Progenitor cell of endocrine pancreas (in vitro differentiated cells): ENCODE data around the gene FUT8. TPM values are rescaled to one million over a fixed set of nuclear protein-coding genes. Genes with fewer than 3 reads are reported as not detected.

Experiments used
- DNase-seq: peaks from one replicate; pipeline ENCODE4 v3.0.0; 2021; ENCODE audit warnings: low spot score; ENCODE audit not compliant: unreplicated experiment
- H3K27ac Mint-ChIP-seq: 2 replicates; pipeline ENCODE4 v1.8.0; 2021; ENCODE audit warnings: mild to moderate bottlenecking, moderate library complexity, mixed read lengths
- H3K27me3 Mint-ChIP-seq: 2 replicates; pipeline ENCODE4 v1.8.0; 2021; ENCODE audit warnings: mixed read lengths
- H3K36me3 Mint-ChIP-seq: 2 replicates; pipeline ENCODE4 v1.8.0; 2022; ENCODE audit warnings: mixed read lengths; ENCODE audit not compliant: insufficient read depth
- H3K4me1 Mint-ChIP-seq: 2 replicates; pipeline ENCODE4 v1.8.0; 2021; ENCODE audit warnings: low read depth, mixed read lengths
- H3K4me3 Mint-ChIP-seq: 2 replicates; pipeline ENCODE4 v1.8.0; 2021; ENCODE audit warnings: low read depth, mild to moderate bottlenecking, moderate library complexity, mixed read lengths
- H3K9me3 Mint-ChIP-seq: 2 replicates; pipeline ENCODE4 v1.8.0; 2021; ENCODE audit warnings: low read depth, mixed read lengths
- total RNA-seq: library from RNA; stranded (reverse); gene quantifications from 2 replicates; pipeline ENCODE4 v1.2.1, GENCODE V29; 2021
- TF ChIP-seq, protein P1 (sequence below): fragments of 200-600 bp; sonication (generic); IDR thresholded peaks from one replicate; pipeline ENCODE4 v1.5.0; 2021; ENCODE audit warnings: antibody characterized with exemption, mild to moderate bottlenecking; ENCODE audit not compliant: unreplicated experiment

FUT8 gene
- total RNA-seq, 1 donor from 2014 or later = 38.8 TPM

DNA sequence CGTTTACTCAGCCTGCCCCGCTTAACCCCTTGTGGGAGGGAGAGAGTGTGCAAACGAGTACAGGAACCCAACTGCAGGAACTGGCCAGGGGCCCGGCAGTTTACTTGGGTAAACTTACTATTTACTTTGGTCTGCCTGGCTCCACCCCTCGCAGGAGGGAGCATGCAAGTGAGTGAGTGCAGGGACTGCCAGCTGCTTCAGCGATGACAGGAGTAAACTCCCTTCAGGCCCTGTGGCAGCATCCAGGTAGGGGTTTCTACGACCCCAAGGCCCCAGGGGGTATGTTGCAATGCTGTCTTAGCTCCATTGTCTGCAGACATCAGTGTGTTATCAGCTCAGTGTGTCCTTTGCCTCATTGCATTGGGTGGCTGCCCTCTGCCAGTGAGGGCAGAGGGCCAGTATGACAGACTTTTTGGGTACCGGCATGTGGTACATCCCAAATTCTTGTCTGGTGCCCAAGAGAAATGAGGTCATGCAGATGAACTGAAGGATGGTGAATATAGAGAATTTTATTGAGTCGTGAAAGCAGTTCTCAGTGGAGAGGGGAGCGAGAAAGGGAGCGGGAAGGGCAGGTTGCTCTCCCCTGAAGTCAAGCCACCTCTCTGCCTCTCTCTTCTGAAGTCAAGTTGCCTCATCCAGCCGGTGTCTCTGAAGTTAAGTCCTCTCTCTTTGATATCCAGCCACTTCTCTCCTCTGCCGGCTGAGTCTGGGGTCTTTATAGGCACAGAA, 181.8 kb downstream of the FUT8 start:
- H3K4me1 Mint-ChIP-seq = peaks cover 8% of the 10 kb centered on the region
- no peaks in the 10 kb centered on the region for H3K9me3 Mint-ChIP-seq
- H3K27ac Mint-ChIP-seq = no peak overlapping the region
- H3K36me3 Mint-ChIP-seq = no peaks in the 10 kb centered on the region
- TF ChIP-seq, protein P1, sequence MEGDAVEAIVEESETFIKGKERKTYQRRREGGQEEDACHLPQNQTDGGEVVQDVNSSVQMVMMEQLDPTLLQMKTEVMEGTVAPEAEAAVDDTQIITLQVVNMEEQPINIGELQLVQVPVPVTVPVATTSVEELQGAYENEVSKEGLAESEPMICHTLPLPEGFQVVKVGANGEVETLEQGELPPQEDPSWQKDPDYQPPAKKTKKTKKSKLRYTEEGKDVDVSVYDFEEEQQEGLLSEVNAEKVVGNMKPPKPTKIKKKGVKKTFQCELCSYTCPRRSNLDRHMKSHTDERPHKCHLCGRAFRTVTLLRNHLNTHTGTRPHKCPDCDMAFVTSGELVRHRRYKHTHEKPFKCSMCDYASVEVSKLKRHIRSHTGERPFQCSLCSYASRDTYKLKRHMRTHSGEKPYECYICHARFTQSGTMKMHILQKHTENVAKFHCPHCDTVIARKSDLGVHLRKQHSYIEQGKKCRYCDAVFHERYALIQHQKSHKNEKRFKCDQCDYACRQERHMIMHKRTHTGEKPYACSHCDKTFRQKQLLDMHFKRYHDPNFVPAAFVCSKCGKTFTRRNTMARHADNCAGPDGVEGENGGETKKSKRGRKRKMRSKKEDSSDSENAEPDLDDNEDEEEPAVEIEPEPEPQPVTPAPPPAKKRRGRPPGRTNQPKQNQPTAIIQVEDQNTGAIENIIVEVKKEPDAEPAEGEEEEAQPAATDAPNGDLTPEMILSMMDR = no peak
- no peak overlapping the region for H3K4me3 Mint-ChIP-seq
- DNase-seq = peak; percentile 29
- no peaks in the 10 kb centered on the region for H3K27me3 Mint-ChIP-seq

DNA sequence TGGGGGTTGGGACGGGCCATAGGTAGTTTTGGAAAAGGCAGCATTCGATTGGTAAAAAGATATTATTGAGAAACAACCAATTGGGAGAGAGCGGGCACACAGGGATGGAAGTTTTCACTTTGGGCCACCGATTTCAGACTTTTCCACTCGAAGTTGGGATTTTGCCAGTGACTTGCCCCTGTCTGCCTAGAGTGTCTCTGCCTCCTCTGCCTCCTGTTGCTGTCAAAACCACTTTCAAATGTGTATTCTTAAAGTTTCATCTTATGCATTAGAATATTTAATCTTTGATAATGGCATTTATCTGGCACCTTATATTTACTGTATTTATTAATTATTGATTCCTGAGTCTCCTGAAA, 182.3 kb downstream of the FUT8 start:
- TF ChIP-seq, protein P1 = no peak
- no peaks in the 10 kb centered on the region for H3K36me3 Mint-ChIP-seq
- no peaks in the 10 kb centered on the region for H3K9me3 Mint-ChIP-seq
- H3K4me3 Mint-ChIP-seq = no peak overlapping the region
- no peak overlapping the region for H3K27ac Mint-ChIP-seq
- peaks cover 8% of the 10 kb centered on the region for H3K4me1 Mint-ChIP-seq
- no peak for DNase-seq
- no peaks in the 10 kb centered on the region for H3K27me3 Mint-ChIP-seq

- peaks cover 1% of the 10 kb centered on the region for H3K4me1 Mint-ChIP-seq
- H3K36me3 Mint-ChIP-seq = no peaks in the 10 kb centered on the region
- no peak for DNase-seq
- H3K27ac Mint-ChIP-seq = no peak overlapping the region
- TF ChIP-seq, protein P1 = no peak
- no peaks in the 10 kb centered on the region for H3K9me3 Mint-ChIP-seq
- H3K4me3 Mint-ChIP-seq = no peak overlapping the region
- H3K27me3 Mint-ChIP-seq = no peaks in the 10 kb centered on the region
Observed at GRCh38 chr14:65599375-65599774, 186.8 kb downstream of the FUT8 start.

DNA sequence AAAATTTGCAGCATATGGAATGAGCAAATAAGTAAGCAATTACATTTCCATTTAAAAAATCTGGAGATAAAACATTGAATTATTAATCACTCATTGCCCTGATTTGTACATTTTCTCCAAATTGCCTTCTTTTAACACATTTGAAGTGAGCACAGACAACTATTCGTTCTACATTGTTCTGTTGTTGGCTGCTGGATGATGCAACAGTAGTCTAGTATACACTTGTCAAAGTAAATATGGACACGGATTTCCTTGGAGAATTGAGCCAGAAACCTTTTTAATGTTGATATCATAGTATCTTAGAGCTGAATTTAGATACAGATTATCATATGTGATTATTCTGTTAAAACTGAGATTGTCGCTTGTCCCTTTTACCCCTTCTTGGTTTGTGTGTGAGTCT, 188.2 kb downstream of the FUT8 start:
- no peaks in the 10 kb centered on the region for H3K27me3 Mint-ChIP-seq
- no peaks in the 10 kb centered on the region for H3K36me3 Mint-ChIP-seq
- no peaks in the 10 kb centered on the region for H3K4me1 Mint-ChIP-seq
- no peaks in the 10 kb centered on the region for H3K9me3 Mint-ChIP-seq
- TF ChIP-seq, protein P1 = no peak
- H3K4me3 Mint-ChIP-seq = no peak overlapping the region
- no peak overlapping the region for H3K27ac Mint-ChIP-seq
- no peak for DNase-seq

GRCh38 chr14:65604535-65604934, 192.0 kb downstream of the FUT8 start:
- TF ChIP-seq, protein P1 = no peak
- H3K27ac Mint-ChIP-seq = no peak overlapping the region
- no peaks in the 10 kb centered on the region for H3K9me3 Mint-ChIP-seq
- no peaks in the 10 kb centered on the region for H3K27me3 Mint-ChIP-seq
- no peaks in the 10 kb centered on the region for H3K4me1 Mint-ChIP-seq
- no peaks in the 10 kb centered on the region for H3K36me3 Mint-ChIP-seq
- no peak for DNase-seq
- no peak overlapping the region for H3K4me3 Mint-ChIP-seq
